GM10266 (cell line): ENCODE data around the gene REELD1.

Experiments
- DNase-seq: peaks from one replicate; pipeline ENCODE4 v3.0.0; 2012; ENCODE audit errors: extremely low spot score
- TF ChIP-seq, protein P1 (sequence below): IDR thresholded peaks from 2 replicates; pipeline ENCODE4 v1.5.1; 2012; ENCODE audit warnings: mild to moderate bottlenecking, low read depth; ENCODE audit not compliant: control insufficient read depth, insufficient read depth; ENCODE audit errors: missing control alignments

Gene REELD1

DNA sequence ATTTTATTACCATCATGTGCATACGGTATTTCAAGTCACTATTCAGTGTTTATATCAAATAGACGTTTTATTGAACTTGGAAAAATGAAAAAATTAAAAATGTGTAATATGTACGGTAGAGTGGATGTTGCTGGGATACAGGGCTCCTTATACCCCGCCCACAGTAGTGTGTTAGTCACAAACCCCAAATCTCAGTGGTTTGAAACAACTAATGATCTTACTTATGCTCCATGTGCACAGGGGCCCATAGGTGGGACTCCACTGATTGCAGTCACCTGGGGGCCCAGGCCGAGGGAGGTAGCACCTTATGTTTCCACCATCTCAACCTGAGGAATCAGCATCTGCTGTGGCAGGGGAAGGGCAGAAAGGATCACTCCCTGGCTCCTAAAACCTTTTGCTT lies 20.7 kb upstream of the REELD1 start:
- TF ChIP-seq, protein P1, sequence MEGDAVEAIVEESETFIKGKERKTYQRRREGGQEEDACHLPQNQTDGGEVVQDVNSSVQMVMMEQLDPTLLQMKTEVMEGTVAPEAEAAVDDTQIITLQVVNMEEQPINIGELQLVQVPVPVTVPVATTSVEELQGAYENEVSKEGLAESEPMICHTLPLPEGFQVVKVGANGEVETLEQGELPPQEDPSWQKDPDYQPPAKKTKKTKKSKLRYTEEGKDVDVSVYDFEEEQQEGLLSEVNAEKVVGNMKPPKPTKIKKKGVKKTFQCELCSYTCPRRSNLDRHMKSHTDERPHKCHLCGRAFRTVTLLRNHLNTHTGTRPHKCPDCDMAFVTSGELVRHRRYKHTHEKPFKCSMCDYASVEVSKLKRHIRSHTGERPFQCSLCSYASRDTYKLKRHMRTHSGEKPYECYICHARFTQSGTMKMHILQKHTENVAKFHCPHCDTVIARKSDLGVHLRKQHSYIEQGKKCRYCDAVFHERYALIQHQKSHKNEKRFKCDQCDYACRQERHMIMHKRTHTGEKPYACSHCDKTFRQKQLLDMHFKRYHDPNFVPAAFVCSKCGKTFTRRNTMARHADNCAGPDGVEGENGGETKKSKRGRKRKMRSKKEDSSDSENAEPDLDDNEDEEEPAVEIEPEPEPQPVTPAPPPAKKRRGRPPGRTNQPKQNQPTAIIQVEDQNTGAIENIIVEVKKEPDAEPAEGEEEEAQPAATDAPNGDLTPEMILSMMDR = no peak
- DNase-seq = no peak

GRCh38 chr4:146194212-146194611 lies 20.1 kb upstream of the REELD1 start:
- TF ChIP-seq, protein P1 = no peak
- no peak for DNase-seq

DNA sequence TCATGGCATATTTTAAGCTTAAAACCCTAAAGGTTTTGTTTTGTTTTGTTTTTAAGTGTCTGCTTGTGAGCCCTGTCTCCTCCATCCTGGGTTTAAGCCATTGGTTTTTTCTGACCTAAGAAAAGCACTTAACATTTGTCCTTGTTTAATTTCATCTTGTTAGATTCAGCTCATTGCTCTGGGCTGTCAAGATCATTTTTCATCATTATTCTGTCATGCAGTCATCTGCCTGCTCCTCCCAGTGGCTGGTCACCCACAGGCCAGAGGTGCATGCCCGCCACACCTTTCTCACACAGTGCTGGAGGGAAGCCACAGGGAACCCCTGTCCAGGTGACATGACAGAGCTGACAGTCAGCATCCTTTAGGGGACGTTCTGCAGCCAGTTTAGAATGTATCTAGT lies 11.7 kb upstream of the REELD1 start:
- TF ChIP-seq, protein P1 = no peak

DNA sequence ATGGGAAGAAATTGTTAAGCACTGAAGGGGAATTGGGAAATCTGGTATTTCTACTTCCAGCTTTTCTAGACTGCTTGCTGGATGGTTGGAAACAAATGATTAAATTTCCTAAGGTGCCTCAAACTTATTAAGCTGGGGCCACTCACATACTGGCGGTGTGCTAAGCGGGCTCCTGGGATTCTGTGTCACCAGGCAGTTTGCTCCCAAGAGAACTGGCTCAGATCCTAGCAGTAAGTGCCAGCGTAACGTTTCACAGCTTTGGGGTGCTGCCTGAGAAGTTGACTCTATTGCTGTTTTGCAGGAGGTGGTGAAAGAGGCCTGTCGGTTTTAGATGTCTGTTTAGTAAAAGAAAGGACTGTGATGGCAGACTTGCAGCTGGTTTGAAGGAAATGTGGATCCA lies 6.9 kb upstream of the REELD1 start:
- TF ChIP-seq, protein P1 = no peak
- no peak for DNase-seq

More for the DNA sequence above, 11.7 kb upstream of the REELD1 start:
- no peak for DNase-seq

GRCh38 chr4:146210890-146211289 lies 3.4 kb upstream of the REELD1 start:
- DNase-seq = no peak
- TF ChIP-seq, protein P1 = no peak

DNA sequence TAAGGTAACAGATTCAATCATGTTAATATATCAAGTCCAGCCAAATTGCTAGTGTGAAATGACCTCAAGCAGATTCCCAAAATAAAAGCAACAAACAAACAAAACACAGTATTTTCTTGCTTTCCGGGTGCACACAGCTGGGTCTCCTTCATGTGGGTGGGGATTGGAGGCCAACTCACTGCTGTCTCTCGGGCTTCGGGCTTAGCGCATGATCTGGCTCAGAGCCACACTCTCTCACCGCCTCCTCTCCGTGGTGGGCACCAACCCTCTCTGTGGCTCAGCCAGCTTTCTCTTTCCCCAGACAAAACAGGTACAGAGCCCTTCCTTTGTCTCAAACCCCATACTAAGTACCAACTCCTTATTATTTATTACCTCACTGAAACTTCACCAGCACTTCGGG lies 2.9 kb upstream of the REELD1 start:
- no peak for DNase-seq
- TF ChIP-seq, protein P1 = no peak

DNA sequence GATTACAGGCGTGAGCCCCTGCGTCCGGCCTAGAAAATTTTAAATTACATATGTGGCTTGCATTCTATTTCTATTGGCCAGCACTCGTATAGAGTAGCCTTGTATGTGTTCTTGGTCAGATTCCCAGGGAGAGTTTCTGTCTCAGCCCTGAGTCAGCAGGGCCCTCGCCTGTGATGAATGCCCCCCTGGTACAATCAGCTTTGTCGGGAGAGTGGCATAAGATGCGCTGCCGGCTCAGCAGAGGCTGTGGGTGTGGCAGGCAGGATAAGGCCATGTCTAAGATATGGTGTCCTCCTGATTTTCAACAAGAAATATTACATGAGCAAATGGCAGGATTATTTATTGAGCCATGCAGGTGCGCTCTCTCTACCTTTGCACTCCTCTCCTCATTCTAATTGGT lies 1.6 kb upstream of the REELD1 start:
- TF ChIP-seq, protein P1 = no peak
- no peak for DNase-seq
